ENCODE results near the gene PAPPA. TPM values are rescaled to one million over a fixed set of nuclear protein-coding genes. Genes with fewer than 3 reads are reported as not detected.

PAPPA gene
- total and polyA plus RNA-seq, 4 experiments from 2014 or later, result not detected

DNA sequence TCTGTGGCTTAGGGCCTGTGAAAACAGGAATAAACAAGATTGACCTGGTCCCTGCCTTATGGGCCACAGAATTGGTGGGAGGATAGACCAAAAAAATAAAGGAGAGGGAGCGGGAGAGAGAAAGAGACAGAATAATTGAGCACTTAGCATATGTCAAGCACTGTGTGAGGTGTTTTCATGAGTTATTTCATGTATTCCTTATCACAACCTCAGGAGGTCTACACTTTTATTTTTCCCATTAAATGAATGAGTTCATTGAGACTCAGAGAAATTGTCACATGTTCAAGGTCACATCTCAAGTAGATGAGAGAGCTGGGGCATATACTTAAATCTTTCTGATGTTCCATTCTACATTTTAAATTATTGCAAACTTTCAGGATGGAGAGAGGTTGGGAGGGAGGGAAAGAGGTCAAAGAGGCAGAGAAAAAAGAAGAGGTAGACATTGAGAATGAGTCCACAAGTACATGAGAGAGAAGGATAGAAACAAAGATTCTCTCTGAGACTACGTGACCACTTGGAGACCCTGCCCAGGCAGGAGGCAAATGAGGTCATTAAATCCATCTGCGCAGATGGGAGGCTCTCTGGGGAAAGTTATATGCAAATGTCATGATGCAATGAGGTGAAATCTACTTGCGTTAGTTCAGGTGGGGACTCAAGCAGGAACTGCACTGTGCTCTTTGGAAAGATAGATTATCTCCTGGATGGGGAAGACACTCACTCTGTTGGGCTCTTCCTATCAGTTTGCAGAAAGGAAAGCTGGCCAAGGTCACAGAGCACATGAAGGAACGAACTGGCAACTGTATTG lies 241.5 kb downstream of the PAPPA start:
- POLR2A ChIA-PET (ENCODE audit: partially characterized antibody), result no interaction called here
- Histone ChIP-seq H3K27me3 (ENCODE audit: insufficient read depth, low read length) (no peaks in the 10 kb centered on the region), H3K4me3 (ENCODE audit: low read length in 2 of 2) (no peak overlapping the region), H3K36me3 (ENCODE audit: insufficient read depth, low read length) (no peaks in the 10 kb centered on the region), H3K27ac (ENCODE audit: low read depth, low read length) (no peak overlapping the region), H3K9me3 (ENCODE audit: control insufficient read depth in 1 of 2, low read length in 2 of 2) (no peaks in the 10 kb centered on the region), H3K4me1 (ENCODE audit: insufficient read depth, low read length) (no peaks in the 10 kb centered on the region)
- DNase-seq, result no peak
- CTCF ChIA-PET (ENCODE audit: partially characterized antibody), result no interaction called here
- H3K27ac Mint-ChIP-seq, result no peak overlapping the region
- intact Hi-C loops (cut with micrococcal nuclease), result no loop called here
- no peaks in the 10 kb centered on the region for H3K4me1 Mint-ChIP-seq
- H3K27me3 Mint-ChIP-seq, result no peaks in the 10 kb centered on the region
- H3K9me3 Mint-ChIP-seq, result peaks cover 0 to 2% (median 0%) of the 10 kb centered on the region in 8 donors
- no peak overlapping the region for H3K4me3 Mint-ChIP-seq
- H3K36me3 Mint-ChIP-seq, result peaks cover 0 to 22% of the 10 kb centered on the region in 2 donors

DNA sequence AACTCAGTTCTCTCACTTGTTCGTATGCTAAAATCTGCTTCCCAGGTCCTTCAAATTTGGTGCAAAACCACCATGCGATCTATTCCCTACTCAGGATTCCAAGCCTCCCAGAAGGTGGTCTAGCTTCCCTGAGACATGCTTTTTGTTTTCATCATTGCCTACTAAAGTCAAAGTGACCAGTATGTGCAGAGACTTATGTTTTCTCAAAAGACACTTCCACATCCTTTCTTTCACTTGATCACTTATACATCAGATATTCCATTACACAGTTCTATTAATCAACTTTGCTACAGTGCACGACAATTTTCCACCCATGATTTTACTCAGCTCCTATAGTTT lies 242.1 kb downstream of the PAPPA start:
- H3K4me3 Mint-ChIP-seq, result no peak overlapping the region
- CTCF ChIA-PET (ENCODE audit: partially characterized antibody), result no interaction called here
- Histone ChIP-seq H3K4me3 (ENCODE audit: low read length in 2 of 2) (no peak overlapping the region), H3K36me3 (ENCODE audit: insufficient read depth, low read length) (no peaks in the 10 kb centered on the region), H3K27me3 (ENCODE audit: insufficient read depth, low read length) (no peaks in the 10 kb centered on the region), H3K9me3 (ENCODE audit: control insufficient read depth in 1 of 2, low read length in 2 of 2) (no peaks in the 10 kb centered on the region), H3K27ac (ENCODE audit: low read depth, low read length) (no peak overlapping the region), H3K4me1 (ENCODE audit: insufficient read depth, low read length) (no peaks in the 10 kb centered on the region)
- DNase-seq, result no peak
- peaks cover 0 to 20% of the 10 kb centered on the region in 2 donors for H3K36me3 Mint-ChIP-seq
- no peak overlapping the region for H3K27ac Mint-ChIP-seq
- intact Hi-C loops (cut with micrococcal nuclease), result no loop called here
- no peaks in the 10 kb centered on the region for H3K27me3 Mint-ChIP-seq
- H3K9me3 Mint-ChIP-seq, result peaks cover 0 to 2% (median 0%) of the 10 kb centered on the region in 8 donors
- POLR2A ChIA-PET (ENCODE audit: partially characterized antibody), result no interaction called here
- H3K4me1 Mint-ChIP-seq, result no peaks in the 10 kb centered on the region

DNA sequence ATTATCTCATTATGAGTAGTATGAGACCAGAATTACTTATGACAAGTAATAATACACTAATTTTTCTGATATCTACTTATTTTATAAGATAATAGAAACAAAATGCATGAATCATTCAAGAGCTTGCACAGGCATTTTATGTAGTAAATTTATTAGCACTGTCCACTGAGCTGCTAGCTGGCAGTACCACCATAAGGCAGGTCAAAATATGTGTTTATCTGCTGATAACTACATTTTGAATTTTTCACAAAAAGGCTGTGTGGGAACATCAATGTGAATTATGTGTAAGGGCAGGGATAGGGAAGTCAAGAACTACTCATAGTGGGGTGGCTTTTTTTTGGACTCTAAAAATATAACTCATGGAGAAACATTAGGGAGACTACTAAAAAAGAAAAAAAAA lies 249.6 kb downstream of the PAPPA start:
- intact Hi-C loops (cut with micrococcal nuclease), result no loop called here
- POLR2A ChIA-PET (ENCODE audit: partially characterized antibody), result no interaction called here
- Histone ChIP-seq H3K27ac (ENCODE audit: low read depth, low read length) (no peak overlapping the region), H3K9me3 (ENCODE audit: control insufficient read depth in 1 of 2, low read length in 2 of 2) (no peaks in the 10 kb centered on the region), H3K4me1 (ENCODE audit: insufficient read depth, low read length) (no peaks in the 10 kb centered on the region), H3K4me3 (ENCODE audit: low read length in 2 of 2) (no peak overlapping the region), H3K27me3 (ENCODE audit: insufficient read depth, low read length) (no peaks in the 10 kb centered on the region), H3K36me3 (ENCODE audit: insufficient read depth, low read length) (no peaks in the 10 kb centered on the region)
- CTCF ChIA-PET (ENCODE audit: partially characterized antibody), result no interaction called here
- Mint-ChIP-seq H3K36me3 (peaks cover 0 to 14% of the 10 kb centered on the region in 2 donors), H3K27me3 (no peaks in the 10 kb centered on the region), H3K4me1 (no peaks in the 10 kb centered on the region), H3K4me3 (no peak overlapping the region), H3K9me3 (no peaks in the 10 kb centered on the region), H3K27ac (no peak overlapping the region)
- no peak for DNase-seq

DNA sequence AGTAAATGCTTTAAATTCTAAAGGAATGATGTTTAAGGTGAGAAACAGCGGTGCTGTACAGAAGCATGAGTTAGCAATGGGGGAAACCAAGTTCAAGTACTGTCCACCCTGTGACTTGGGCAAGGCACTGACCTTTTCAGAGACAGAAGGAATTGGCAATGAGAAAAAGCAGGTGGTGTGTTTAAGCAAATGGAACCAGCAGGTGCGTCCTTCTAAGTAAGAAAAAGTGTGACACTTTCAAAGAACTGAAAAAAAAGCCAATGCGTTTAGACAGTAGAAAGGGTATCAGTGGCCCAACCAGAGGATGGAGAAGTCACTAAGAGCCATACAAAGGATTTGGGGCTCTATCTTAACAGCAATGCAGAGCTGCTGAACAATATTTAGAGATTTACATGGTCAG lies 250.6 kb downstream of the PAPPA start:
- no peak overlapping the region for H3K4me3 Mint-ChIP-seq
- DNase-seq, result no peak
- H3K27ac Mint-ChIP-seq, result no peak overlapping the region
- Histone ChIP-seq H3K27ac (ENCODE audit: low read depth, low read length) (no peak overlapping the region), H3K4me1 (ENCODE audit: insufficient read depth, low read length) (no peaks in the 10 kb centered on the region), H3K4me3 (ENCODE audit: low read length in 2 of 2) (no peak overlapping the region), H3K9me3 (ENCODE audit: control insufficient read depth in 1 of 2, low read length in 2 of 2) (no peaks in the 10 kb centered on the region), H3K36me3 (ENCODE audit: insufficient read depth, low read length) (no peaks in the 10 kb centered on the region), H3K27me3 (ENCODE audit: insufficient read depth, low read length) (no peaks in the 10 kb centered on the region)
- no peaks in the 10 kb centered on the region for H3K4me1 Mint-ChIP-seq
- intact Hi-C loops (cut with micrococcal nuclease), result no loop called here
- CTCF ChIA-PET (ENCODE audit: partially characterized antibody), result no interaction called here
- H3K27me3 Mint-ChIP-seq, result no peaks in the 10 kb centered on the region
- H3K36me3 Mint-ChIP-seq, result peaks cover 0 to 14% of the 10 kb centered on the region in 2 donors
- POLR2A ChIA-PET (ENCODE audit: partially characterized antibody), result no interaction called here
- H3K9me3 Mint-ChIP-seq, result peaks cover 0 to 2% (median 0%) of the 10 kb centered on the region in 8 donors

DNA sequence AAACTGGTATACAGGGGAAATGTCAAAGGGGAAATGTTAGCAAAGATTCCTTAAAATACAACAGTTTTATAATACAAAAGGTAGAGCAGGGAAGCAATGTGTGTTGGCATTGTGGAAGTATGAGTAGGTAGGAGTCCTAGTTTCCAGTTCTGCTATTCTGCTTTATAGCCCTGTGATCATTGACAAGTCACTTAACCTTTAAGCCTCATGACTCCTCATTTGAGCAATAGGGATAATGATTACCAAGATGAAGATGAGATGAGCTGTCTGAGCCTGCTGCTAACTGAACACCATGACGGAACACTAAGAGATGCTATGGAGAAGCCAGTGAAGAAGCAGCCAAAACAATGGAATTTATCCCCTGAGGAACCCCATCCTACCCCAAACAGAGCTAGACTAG lies 251.7 kb downstream of the PAPPA start:
- Mint-ChIP-seq H3K9me3 (peaks cover 0 to 2% (median 0%) of the 10 kb centered on the region in 8 donors), H3K27me3 (no peaks in the 10 kb centered on the region), H3K27ac (no peak overlapping the region), H3K36me3 (peaks cover 0 to 14% of the 10 kb centered on the region in 2 donors), H3K4me3 (no peak overlapping the region), H3K4me1 (no peaks in the 10 kb centered on the region)
- Histone ChIP-seq H3K4me3 (ENCODE audit: low read length in 2 of 2) (no peak overlapping the region), H3K27me3 (ENCODE audit: insufficient read depth, low read length) (no peaks in the 10 kb centered on the region), H3K36me3 (ENCODE audit: insufficient read depth, low read length) (no peaks in the 10 kb centered on the region), H3K27ac (ENCODE audit: low read depth, low read length) (no peak overlapping the region), H3K4me1 (ENCODE audit: insufficient read depth, low read length) (no peaks in the 10 kb centered on the region), H3K9me3 (ENCODE audit: control insufficient read depth in 1 of 2, low read length in 2 of 2) (no peaks in the 10 kb centered on the region)
- ChIA-PET POLR2A (ENCODE audit: partially characterized antibody) (no interaction called here), CTCF (ENCODE audit: partially characterized antibody) (no interaction called here)
- intact Hi-C loops (cut with micrococcal nuclease), result no loop called here
- no peak for DNase-seq

DNA sequence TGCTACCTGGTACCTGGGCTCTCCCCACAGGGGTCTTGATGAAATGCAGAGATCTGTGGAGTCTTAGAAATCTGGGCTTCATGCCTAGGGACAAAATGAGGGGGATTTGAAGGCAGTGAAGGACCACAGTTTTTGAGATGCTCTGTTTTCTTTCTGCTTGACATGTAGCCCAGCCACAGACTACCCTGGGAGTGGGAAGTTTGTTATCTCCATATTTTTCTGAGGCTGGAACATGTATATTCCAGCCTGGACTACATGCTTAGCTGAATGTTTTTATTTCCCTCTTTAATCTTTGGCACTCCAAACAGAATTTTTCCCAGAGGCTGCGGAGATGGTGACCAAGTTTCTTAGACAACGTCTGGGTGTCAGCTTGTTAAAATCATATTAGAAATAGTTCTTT lies 252.9 kb downstream of the PAPPA start:
- Mint-ChIP-seq H3K4me3 (no peak overlapping the region), H3K27ac (no peak overlapping the region), H3K27me3 (no peaks in the 10 kb centered on the region), H3K36me3 (peaks cover 0 to 14% of the 10 kb centered on the region in 2 donors), H3K4me1 (no peaks in the 10 kb centered on the region), H3K9me3 (peaks cover 0 to 2% (median 0%) of the 10 kb centered on the region in 8 donors)
- Histone ChIP-seq H3K9me3 (ENCODE audit: control insufficient read depth in 1 of 2, low read length in 2 of 2) (no peaks in the 10 kb centered on the region), H3K27me3 (ENCODE audit: insufficient read depth, low read length) (no peaks in the 10 kb centered on the region), H3K36me3 (ENCODE audit: insufficient read depth, low read length) (no peaks in the 10 kb centered on the region), H3K4me3 (ENCODE audit: low read length in 2 of 2) (no peak overlapping the region), H3K27ac (ENCODE audit: low read depth, low read length) (no peak overlapping the region), H3K4me1 (ENCODE audit: insufficient read depth, low read length) (no peaks in the 10 kb centered on the region)
- ChIA-PET POLR2A (ENCODE audit: partially characterized antibody) (no interaction called here), CTCF (ENCODE audit: partially characterized antibody) (no interaction called here)
- intact Hi-C loops (cut with micrococcal nuclease), result no loop called here
- DNase-seq, result no peak

DNA sequence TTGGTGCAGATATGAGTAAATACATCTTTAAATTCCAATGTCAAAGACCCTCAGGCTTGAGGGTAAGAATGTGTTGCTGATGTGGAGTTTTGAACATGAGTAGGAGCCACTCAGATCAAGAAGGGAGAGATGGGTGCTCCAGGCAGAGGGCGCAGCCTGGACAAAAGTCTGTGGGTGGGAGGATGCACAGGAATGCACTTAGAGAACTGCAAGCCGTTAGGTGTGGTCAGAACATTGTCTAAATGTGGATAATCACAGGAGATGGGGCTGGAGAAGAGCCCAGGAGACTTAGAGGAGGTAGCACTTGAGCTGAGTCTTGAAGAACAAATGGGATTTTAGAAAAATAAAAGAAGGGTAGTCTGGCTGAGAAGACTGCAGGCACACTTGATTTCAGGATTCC lies 255.5 kb downstream of the PAPPA start:
- H3K4me3 ChIP-seq (ENCODE audit: low read length in 2 of 2), result no peak overlapping the region
- intact Hi-C loops (cut with micrococcal nuclease), result no loop called here
- no peaks in the 10 kb centered on the region for H3K36me3 ChIP-seq (ENCODE audit: insufficient read depth, low read length)
- H3K9me3 ChIP-seq (ENCODE audit: control insufficient read depth in 1 of 2, low read length in 2 of 2), result no peaks in the 10 kb centered on the region
- no peak overlapping the region for H3K27ac Mint-ChIP-seq
- no peaks in the 10 kb centered on the region for H3K4me1 ChIP-seq (ENCODE audit: insufficient read depth, low read length)
- H3K4me3 Mint-ChIP-seq, result no peak overlapping the region
- peaks cover 0 to 2% (median 0%) of the 10 kb centered on the region in 8 donors for H3K9me3 Mint-ChIP-seq
- ChIA-PET CTCF (ENCODE audit: partially characterized antibody) (no interaction called here), POLR2A (ENCODE audit: partially characterized antibody) (no interaction called here)
- DNase-seq, result no peak
- no peaks in the 10 kb centered on the region for H3K27me3 Mint-ChIP-seq
- H3K27ac ChIP-seq (ENCODE audit: low read depth, low read length), result no peak overlapping the region
- H3K27me3 ChIP-seq (ENCODE audit: insufficient read depth, low read length), result no peaks in the 10 kb centered on the region
- no peaks in the 10 kb centered on the region for H3K4me1 Mint-ChIP-seq
- H3K36me3 Mint-ChIP-seq, result peaks cover 0 to 14% of the 10 kb centered on the region in 2 donors
